Transverse colon (tissue), 4 donors: ENCODE data around the gene FBXO4. TPM values are rescaled to one million over a fixed set of nuclear protein-coding genes. Genes with fewer than 3 reads are reported as not detected.

Source experiments
- DNase-seq: peaks from one replicate; pipeline ENCODE4 v3.0.0-alpha.2; 2019
- H3K27ac ChIP-seq, 4 donors: fragments of 200-600 bp; sonication (generic); 2 replicates each; pipeline ENCODE4 v1.5.1; 2016 to 2018; ENCODE audit warnings: inconsistent platforms in 4 of 4
- H3K27me3 ChIP-seq: fragments of 200-600 bp; sonication (generic); 2 replicates; pipeline ENCODE4 v1.5.1; 2017; ENCODE audit warnings: inconsistent platforms
- H3K36me3 ChIP-seq, 4 donors: fragments of 200-600 bp; sonication (generic); 2 replicates each; pipeline ENCODE4 v1.5.1; 2017 to 2019; ENCODE audit warnings: inconsistent platforms in 4 of 4
- H3K4me1 ChIP-seq, 4 donors: fragments of 200-600 bp; sonication (generic); 2 replicates each; pipeline ENCODE4 v1.5.1; 2017 to 2020; ENCODE audit warnings: inconsistent platforms in 4 of 4
- H3K4me3 ChIP-seq, 4 donors: fragments of 200-600 bp; sonication (generic); 1 replicate in 1 of 4; 2 replicates in 3 of 4; pipeline versions ENCODE4 v1.5.1 to v1.6.1; 2017 to 2019; ENCODE audit warnings: inconsistent platforms in 4 of 4
- H3K9me3 ChIP-seq, 2 donors: fragments of 200-600 bp; sonication (generic); 2 replicates each; pipeline ENCODE4 v1.5.1; 2017 to 2019; ENCODE audit warnings: inconsistent platforms in 2 of 2
- EP300 ChIP-seq: sonication (generic); formaldehyde crosslinking; IDR thresholded peaks from one replicate; pipeline ENCODE4 v1.6.1; 2017; ENCODE audit warnings: antibody characterized with exemption, low read depth
- POLR2A ChIP-seq: fragments of 450-650 bp; IDR thresholded peaks from one replicate; pipeline ENCODE4 v1.6.1; 2016; ENCODE audit warnings: antibody characterized with exemption, mild to moderate bottlenecking, moderate library complexity
- POLR2AphosphoS5 ChIP-seq, 3 donors: sonication (generic); formaldehyde crosslinking; IDR thresholded peaks; one replicate each; pipeline ENCODE4 v1.6.1; 2016; ENCODE audit warnings: antibody characterized with exemption in 3 of 3
- WGBS, 2 donors: methylation state at CpG; one replicate each; pipeline ENCODE4 v1.1.5; 2018; ENCODE audit warnings: low coverage in 1 of 2; 5-methylcytosine and 5-hydroxymethylcytosine counted together
- in situ Hi-C, 4 donors: fragments of 200-750 bp; cut with MboI; loops; one replicate each; pipeline versions ENCODE4 v1.15.0 to v1.15.1; 2017; ENCODE audit warnings: low sequenced_read_pairs in 3 of 4, low pct_ligation_motif_present in 1 of 4, low pct_unique_long_range_greater_than_20kb in 1 of 4
- intact Hi-C: fragments of 100-400 bp; cut with DNase I; formaldehyde crosslinking; loops from one replicate; pipeline ENCODE4 v1.15.1; 2023; ENCODE audit warnings: low total_unique reads
- total RNA-seq, 4 donors: library from RNA; depleted of rRNA; stranded (reverse); fragments of >200 nt; gene quantifications; one replicate each; pipeline ENCODE4 v1.1.0, GENCODE V29; 2016
- TF ChIP-seq, protein P1 (sequence below), 5 experiments: fragments of 200-600 bp in 3 of 5; fragments of 450-650 bp in 2 of 5; sonication (generic) in 3 of 5; IDR thresholded peaks; 1 replicate in 2 of 5; 2 replicates in 3 of 5; pipeline ENCODE4 v1.5.1; 2016 to 2017; ENCODE audit warnings: antibody characterized with exemption in 5 of 5, inconsistent platforms in 3 of 5, mild to moderate bottlenecking in 2 of 5, moderate library complexity in 1 of 5

Gene FBXO4
- total RNA-seq, 4 donors from 2014 or later, result 1.1 to 8.8 (median 7.1) TPM

GRCh38 chr5:41961736-41962135, 36.7 kb downstream of the FBXO4 start:
- Histone ChIP-seq H3K27me3 (no peaks in the 10 kb centered on the region), H3K4me3 (no peak overlapping the region), H3K9me3 (peaks cover 0 to 10% of the 10 kb centered on the region in 2 donors), H3K36me3 (no peaks in the 10 kb centered on the region), H3K4me1 (no peaks in the 10 kb centered on the region), H3K27ac (no peak overlapping the region)
- 73% methylated on average over 1 of the region's 1 CpG; no CpG with 5 or more reads in 1 of the 2 donors for WGBS, 2 donors
- in situ Hi-C loops, result no loop called here
- intact Hi-C loops, result no loop called here
- DNase-seq, result no peak
- no peak for TF ChIP-seq EP300
- no peak for TF ChIP-seq POLR2A
- TF ChIP-seq, protein P1, sequence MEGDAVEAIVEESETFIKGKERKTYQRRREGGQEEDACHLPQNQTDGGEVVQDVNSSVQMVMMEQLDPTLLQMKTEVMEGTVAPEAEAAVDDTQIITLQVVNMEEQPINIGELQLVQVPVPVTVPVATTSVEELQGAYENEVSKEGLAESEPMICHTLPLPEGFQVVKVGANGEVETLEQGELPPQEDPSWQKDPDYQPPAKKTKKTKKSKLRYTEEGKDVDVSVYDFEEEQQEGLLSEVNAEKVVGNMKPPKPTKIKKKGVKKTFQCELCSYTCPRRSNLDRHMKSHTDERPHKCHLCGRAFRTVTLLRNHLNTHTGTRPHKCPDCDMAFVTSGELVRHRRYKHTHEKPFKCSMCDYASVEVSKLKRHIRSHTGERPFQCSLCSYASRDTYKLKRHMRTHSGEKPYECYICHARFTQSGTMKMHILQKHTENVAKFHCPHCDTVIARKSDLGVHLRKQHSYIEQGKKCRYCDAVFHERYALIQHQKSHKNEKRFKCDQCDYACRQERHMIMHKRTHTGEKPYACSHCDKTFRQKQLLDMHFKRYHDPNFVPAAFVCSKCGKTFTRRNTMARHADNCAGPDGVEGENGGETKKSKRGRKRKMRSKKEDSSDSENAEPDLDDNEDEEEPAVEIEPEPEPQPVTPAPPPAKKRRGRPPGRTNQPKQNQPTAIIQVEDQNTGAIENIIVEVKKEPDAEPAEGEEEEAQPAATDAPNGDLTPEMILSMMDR (IDR thresholded peaks at IDR 0.05), result no peak
- no peak for TF ChIP-seq POLR2AphosphoS5 (IDR thresholded peaks at IDR 0.05)

DNA sequence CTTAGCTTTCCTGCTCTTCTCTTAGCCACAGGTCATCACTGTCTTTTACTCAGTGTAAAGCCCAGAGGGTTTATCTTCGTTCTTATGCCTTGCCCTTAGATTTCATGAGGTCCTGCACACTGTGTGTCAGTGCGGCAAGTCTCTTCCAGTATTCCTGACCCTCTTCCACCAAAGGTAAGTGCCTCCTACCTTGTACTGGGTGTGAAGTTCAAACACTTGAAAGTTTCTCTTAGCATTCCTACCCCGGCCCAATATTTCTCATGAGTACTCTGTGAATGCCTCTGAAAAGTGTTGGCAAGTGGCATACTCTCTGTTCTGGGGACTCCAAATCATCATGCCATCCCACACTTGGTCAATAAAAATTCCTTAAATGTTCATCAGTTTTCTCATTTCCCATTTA, 37.4 kb downstream of the FBXO4 start:
- no peaks in the 10 kb centered on the region for H3K36me3 ChIP-seq
- no peak for TF ChIP-seq EP300
- TF ChIP-seq, protein P1 (IDR thresholded peaks at IDR 0.05), result no peak
- no peak for TF ChIP-seq POLR2AphosphoS5 (IDR thresholded peaks at IDR 0.05)
- no peak for TF ChIP-seq POLR2A
- no peak for DNase-seq
- no peaks in the 10 kb centered on the region for H3K27me3 ChIP-seq
- in situ Hi-C loops, result no loop called here
- no peak overlapping the region for H3K27ac ChIP-seq
- no peak overlapping the region for H3K4me3 ChIP-seq
- H3K9me3 ChIP-seq, result peaks cover 0 to 10% of the 10 kb centered on the region in 2 donors
- no peaks in the 10 kb centered on the region for H3K4me1 ChIP-seq
- WGBS, 2 donors, result 81 to 83% methylated on average over 1 to 3 of the region's 3 CpGs
- intact Hi-C loops, result no loop called here

GRCh38 chr5:41966401-41967105, 41.5 kb downstream of the FBXO4 start:
- TF ChIP-seq, protein P1 (IDR thresholded peaks at IDR 0.05), result no peak
- TF ChIP-seq POLR2A (no peak), POLR2AphosphoS5 (IDR thresholded peaks at IDR 0.05) (no peak), EP300 (no peak)
- intact Hi-C loops (no loop called here), in situ Hi-C loops (no loop called here)
- no peaks in the 10 kb centered on the region for H3K36me3 ChIP-seq
- no peaks in the 10 kb centered on the region for H3K27me3 ChIP-seq
- H3K27ac ChIP-seq, result no peak overlapping the region
- no peak for DNase-seq
- no peaks in the 10 kb centered on the region for H3K9me3 ChIP-seq
- 76 to 77% methylated on average over 5 to 6 of the region's 6 CpGs for WGBS, 2 donors
- no peak overlapping the region for H3K4me3 ChIP-seq
- H3K4me1 ChIP-seq, result no peaks in the 10 kb centered on the region

DNA sequence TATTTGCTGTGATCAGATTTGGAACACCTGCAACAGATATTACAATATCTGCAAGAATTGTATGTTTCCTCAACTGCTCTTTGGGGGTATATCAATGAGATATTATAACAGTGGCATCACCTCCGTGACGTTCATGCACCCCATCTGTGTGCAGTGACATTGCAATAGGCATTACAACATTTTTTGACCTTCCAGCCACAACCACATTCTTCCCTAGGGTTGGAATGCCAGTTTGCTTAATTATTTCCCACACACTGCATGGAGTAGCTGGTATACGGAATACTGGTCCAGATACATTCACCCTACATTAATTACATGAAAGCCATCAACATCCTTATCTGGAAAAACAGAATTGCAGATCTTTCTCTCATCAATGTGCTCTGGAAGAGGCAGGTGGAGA, 42.3 kb downstream of the FBXO4 start:
- no peak for DNase-seq
- Histone ChIP-seq H3K9me3 (no peaks in the 10 kb centered on the region), H3K4me3 (no peak overlapping the region), H3K27ac (no peak overlapping the region), H3K36me3 (no peaks in the 10 kb centered on the region), H3K27me3 (no peaks in the 10 kb centered on the region), H3K4me1 (no peaks in the 10 kb centered on the region)
- 88 to 93% methylated on average over 3 of the region's 3 CpGs for WGBS, 2 donors
- in situ Hi-C loops, result no loop called here
- intact Hi-C loops, result no loop called here
- no peak for TF ChIP-seq POLR2AphosphoS5 (IDR thresholded peaks at IDR 0.05)
- TF ChIP-seq, protein P1 (IDR thresholded peaks at IDR 0.05), result no peak
- no peak for TF ChIP-seq POLR2A
- no peak for TF ChIP-seq EP300
